Ascending aorta (tissue), 2 donors: ENCODE results near the gene CHST15. TPM values are rescaled to one million over a fixed set of nuclear protein-coding genes. Genes with fewer than 3 reads are reported as not detected.
A peak's percentile ranks its signal among the peaks of the same experiment; 100 is the strongest.

Experiments used
- DNase-seq, 2 donors: peaks; one replicate each; pipeline ENCODE4 v3.0.0-alpha.2; 2019; ENCODE audit warnings: low spot score in 2 of 2
- H3K27ac ChIP-seq, 2 donors: fragments of 200-600 bp; sonication (generic); one replicate each; pipeline ENCODE4 v1.5.1; 2016 to 2017; ENCODE audit warnings: mild to moderate bottlenecking in 1 of 2
- H3K27me3 ChIP-seq: fragments of 200-600 bp; sonication (generic); one replicate; pipeline ENCODE4 v1.5.1; 2017
- H3K36me3 ChIP-seq, 2 donors: fragments of 200-600 bp; sonication (generic); one replicate each; pipeline ENCODE4 v1.5.1; 2016
- H3K4me1 ChIP-seq, 2 donors: fragments of 200-600 bp; sonication (generic); one replicate each; pipeline ENCODE4 v1.5.1; 2016 to 2017; ENCODE audit warnings: mild to moderate bottlenecking in 1 of 2
- H3K4me3 ChIP-seq, 2 donors: fragments of 200-600 bp; sonication (generic); one replicate each; pipeline ENCODE4 v1.5.1; 2016 to 2017; ENCODE audit warnings: mild to moderate bottlenecking in 1 of 2
- H3K9me3 ChIP-seq, 2 donors: fragments of 200-600 bp; sonication (generic); one replicate each; pipeline ENCODE4 v1.5.1; 2016
- intact Hi-C: fragments of 100-400 bp; cut with DNase I; formaldehyde crosslinking; loops from one replicate; pipeline ENCODE4 v1.15.1; 2023
- total RNA-seq: library from RNA; depleted of rRNA; stranded (reverse); fragments of >200 nt; gene quantifications from one replicate; pipeline ENCODE4 v1.1.0, GENCODE V29; 2016
- TF ChIP-seq, protein P1 (sequence below), 3 experiments: fragments of 200-600 bp in 2 of 3; fragments of 450-650 bp in 1 of 3; sonication (generic) in 2 of 3; IDR thresholded peaks; one replicate each; pipeline ENCODE4 v1.5.1; 2016 to 2019; ENCODE audit warnings: antibody characterized with exemption in 3 of 3, mild to moderate bottlenecking in 1 of 3, moderate library complexity in 1 of 3

The CHST15 gene
- total RNA-seq, 1 donor from 2014 or later, result 20.4 TPM

DNA sequence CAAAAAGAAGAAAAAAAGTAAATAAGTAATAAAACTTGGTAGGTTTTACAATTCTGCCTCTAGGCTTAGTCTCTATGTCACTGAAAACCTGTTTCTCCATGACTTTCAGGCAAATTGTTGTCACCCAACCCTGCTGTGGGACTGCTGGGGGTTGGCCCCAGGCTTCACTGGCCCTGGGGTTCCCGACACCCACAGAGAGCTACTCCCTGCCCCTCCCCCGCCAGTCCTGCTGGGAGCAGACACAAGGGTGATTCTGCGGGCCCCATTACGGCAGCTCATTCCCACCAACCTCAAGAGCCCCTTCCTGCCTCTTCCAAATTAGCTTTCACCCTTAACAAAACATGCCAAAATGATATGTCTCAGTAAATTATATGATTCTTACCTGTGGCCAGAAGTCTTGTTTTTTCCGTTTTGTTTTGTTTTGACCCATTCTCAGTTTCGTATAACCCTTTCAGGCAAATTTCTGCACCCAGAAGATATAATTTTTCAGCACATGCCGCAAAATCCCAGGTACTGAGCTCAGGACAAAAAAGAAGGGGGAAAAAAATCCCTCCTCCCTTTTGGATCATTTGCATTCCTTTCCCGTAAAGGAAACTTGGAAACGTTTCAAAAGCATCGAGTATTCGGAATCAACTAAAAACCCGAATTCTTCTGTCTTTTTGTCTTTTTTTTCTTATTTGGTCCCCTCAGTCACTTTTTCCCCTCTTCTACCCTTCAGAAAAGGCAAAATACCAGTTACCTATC lies 27.8 kb downstream of the CHST15 start:
- Histone ChIP-seq H3K36me3 (no peaks in the 10 kb centered on the region), H3K4me3 (no peak overlapping the region), H3K9me3 (no peaks in the 10 kb centered on the region), H3K4me1 (peaks cover 6 to 15% of the 10 kb centered on the region in 2 donors), H3K27ac (no peak overlapping the region), H3K27me3 (no peaks in the 10 kb centered on the region)
- TF ChIP-seq, protein P1, sequence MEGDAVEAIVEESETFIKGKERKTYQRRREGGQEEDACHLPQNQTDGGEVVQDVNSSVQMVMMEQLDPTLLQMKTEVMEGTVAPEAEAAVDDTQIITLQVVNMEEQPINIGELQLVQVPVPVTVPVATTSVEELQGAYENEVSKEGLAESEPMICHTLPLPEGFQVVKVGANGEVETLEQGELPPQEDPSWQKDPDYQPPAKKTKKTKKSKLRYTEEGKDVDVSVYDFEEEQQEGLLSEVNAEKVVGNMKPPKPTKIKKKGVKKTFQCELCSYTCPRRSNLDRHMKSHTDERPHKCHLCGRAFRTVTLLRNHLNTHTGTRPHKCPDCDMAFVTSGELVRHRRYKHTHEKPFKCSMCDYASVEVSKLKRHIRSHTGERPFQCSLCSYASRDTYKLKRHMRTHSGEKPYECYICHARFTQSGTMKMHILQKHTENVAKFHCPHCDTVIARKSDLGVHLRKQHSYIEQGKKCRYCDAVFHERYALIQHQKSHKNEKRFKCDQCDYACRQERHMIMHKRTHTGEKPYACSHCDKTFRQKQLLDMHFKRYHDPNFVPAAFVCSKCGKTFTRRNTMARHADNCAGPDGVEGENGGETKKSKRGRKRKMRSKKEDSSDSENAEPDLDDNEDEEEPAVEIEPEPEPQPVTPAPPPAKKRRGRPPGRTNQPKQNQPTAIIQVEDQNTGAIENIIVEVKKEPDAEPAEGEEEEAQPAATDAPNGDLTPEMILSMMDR (IDR thresholded peaks at IDR 0.05), result no peak
- intact Hi-C loops, result no loop called here
- no peak for DNase-seq

DNA sequence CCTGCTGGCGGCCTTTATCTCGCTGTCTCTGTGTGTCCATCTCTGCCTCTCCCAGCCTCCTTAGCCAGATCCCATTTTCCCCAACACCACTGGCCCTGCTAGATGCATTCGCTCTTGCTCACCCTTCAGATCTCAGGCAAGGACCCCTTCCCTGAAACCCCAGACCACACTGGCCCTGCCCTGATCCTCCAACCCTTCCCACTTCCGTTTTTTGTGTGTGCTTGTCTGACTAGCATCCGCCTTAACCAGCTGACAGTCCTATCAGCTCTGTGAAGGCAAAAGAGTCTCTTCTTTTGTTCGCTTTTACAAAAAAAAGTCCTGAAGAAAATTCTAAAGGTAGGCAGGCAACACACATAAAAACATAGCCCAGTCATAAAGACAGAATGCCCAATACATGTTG lies 28.7 kb downstream of the CHST15 start:
- intact Hi-C loops, result no loop called here
- TF ChIP-seq, protein P1 (IDR thresholded peaks at IDR 0.05), result no peak
- H3K36me3 ChIP-seq, result peaks cover 0 to 3% of the 10 kb centered on the region in 2 donors
- no peak for DNase-seq
- peaks cover 6 to 15% of the 10 kb centered on the region in 2 donors for H3K4me1 ChIP-seq
- peak overlapping the region in 1 of 2 donors; percentile 0 for H3K27ac ChIP-seq
- H3K4me3 ChIP-seq, result no peak overlapping the region
- no peaks in the 10 kb centered on the region for H3K27me3 ChIP-seq
- no peaks in the 10 kb centered on the region for H3K9me3 ChIP-seq

DNA sequence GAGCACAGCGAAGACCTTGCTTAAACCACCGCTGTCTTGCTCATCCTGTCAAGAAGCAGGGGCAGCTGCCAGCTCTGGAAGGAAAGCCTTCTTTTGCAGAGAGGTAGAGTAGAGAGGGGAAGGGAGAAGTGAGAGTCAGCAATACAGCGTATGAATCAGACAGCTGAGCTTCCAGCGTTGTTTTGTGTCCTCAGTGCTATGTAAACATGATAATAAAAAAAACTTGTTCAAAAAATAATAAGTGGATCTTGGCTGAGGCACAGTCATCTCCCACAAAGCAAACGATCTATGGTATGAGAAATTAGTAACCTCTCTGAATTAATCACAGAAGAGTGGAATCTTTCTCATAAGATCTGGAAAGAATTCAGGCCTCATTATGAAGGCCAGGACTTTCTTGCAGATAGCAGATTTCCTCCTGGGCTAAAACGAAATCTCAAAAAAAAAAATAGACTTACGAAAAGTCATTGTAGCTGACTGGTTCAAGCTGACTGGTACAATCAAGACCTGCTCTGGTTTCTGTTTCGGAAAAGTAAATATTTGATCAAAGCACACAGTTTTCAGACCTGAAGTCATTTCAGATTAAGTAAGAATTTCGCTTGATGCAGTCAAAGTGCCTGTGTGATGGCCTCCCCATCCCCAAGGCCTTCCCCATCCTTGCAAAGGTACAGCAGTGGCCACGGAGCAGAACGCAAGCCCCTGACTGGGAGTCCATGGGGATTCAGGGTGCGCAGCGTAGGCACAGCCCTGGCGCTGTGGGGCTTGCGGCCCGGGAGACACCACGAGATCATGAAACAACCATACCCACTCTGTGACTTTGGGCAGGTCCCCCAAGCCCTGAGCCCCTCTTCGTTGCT lies 29.4 kb downstream of the CHST15 start:
- Histone ChIP-seq H3K27me3 (no peaks in the 10 kb centered on the region), H3K4me1 (peaks cover 6 to 15% of the 10 kb centered on the region in 2 donors), H3K27ac (peak overlapping the region in 1 of 2 donors; percentile 0), H3K9me3 (no peaks in the 10 kb centered on the region), H3K4me3 (no peak overlapping the region), H3K36me3 (peaks cover 0 to 3% of the 10 kb centered on the region in 2 donors)
- DNase-seq, result no peak
- TF ChIP-seq, protein P1 (IDR thresholded peaks at IDR 0.05), result no peak
- intact Hi-C loops, result no loop called here

DNA sequence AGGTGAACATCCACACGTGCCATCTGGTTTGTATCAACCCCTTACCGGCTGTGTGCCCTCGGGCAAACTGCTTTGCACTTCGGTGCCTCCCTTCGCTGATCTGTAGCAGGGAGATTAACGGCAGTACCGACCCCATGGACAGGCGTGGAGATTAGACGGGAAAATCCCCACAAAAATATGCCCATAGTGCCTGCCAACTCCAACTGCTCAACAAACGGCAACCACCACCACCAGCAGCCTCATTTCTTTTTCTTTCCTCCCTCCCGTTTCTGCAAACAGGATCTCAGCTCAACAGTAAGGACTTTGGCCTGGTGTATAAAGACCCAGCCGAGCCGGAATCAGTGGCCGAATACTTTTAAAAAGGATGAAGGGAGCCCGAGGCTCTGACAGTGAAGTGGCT lies 31.0 kb downstream of the CHST15 start:
- H3K36me3 ChIP-seq, result peaks cover 0 to 3% of the 10 kb centered on the region in 2 donors
- intact Hi-C loops, result no loop called here
- no peak overlapping the region for H3K27ac ChIP-seq
- no peaks in the 10 kb centered on the region for H3K9me3 ChIP-seq
- no peaks in the 10 kb centered on the region for H3K27me3 ChIP-seq
- no peak overlapping the region for H3K4me3 ChIP-seq
- H3K4me1 ChIP-seq, result peaks cover 6 to 15% of the 10 kb centered on the region in 2 donors
- no peak for DNase-seq
- TF ChIP-seq, protein P1 (IDR thresholded peaks at IDR 0.05), result no peak

DNA sequence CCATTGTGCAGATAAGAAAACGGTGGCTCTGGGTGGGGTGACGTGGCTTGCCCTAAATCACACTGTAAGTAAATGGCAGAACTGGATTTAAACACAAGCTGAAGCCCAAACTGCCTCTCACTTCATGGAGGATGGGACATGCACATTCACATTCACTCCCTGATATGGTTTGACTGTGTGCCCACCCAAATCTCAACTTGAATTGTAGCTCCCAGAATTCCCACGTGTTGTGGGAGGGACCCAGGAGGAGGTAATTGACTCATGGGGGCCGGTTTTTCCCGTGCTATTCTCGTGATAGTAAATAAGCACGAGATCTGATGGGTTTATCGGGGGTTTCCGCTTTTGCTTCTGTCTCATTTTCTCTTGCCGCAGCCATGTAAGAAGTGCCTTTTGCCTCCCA lies 32.4 kb downstream of the CHST15 start:
- Histone ChIP-seq H3K27me3 (no peaks in the 10 kb centered on the region), H3K36me3 (peaks cover 0 to 3% of the 10 kb centered on the region in 2 donors), H3K9me3 (no peaks in the 10 kb centered on the region), H3K4me3 (no peak overlapping the region), H3K4me1 (peaks cover 2 to 8% of the 10 kb centered on the region in 2 donors), H3K27ac (no peak overlapping the region)
- no peak for DNase-seq
- TF ChIP-seq, protein P1 (IDR thresholded peaks at IDR 0.05), result no peak
- intact Hi-C loops, result no loop called here
